ENCODE data around the gene SGCE. TPM values are rescaled to one million over a fixed set of nuclear protein-coding genes. Genes with fewer than 3 reads are reported as not detected.

The SGCE gene
- total RNA-seq, 1 donor from 2014 or later, result 63.8 TPM

DNA sequence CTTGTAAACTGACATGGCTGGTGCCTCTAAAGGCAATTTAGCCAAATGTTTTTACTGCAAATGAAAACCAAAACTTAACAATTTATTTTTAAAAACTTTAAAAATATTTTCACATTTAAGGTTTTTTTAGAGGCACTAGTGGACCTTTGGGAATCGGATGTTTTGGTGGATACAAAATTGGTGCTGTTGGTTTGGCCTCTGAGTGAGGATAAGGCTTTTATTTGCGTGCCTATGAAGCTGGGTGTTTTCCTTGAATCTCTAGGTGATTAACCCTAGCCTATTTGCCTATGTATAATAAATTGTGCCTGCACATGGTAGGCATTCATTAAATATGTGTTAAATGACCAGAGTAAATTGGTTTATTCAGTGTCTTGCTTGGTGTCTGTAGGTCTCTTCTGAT lies 2.9 kb upstream of the SGCE start:
- DNase-seq (ENCODE audit: low read depth, low spot score), result no peak

DNA sequence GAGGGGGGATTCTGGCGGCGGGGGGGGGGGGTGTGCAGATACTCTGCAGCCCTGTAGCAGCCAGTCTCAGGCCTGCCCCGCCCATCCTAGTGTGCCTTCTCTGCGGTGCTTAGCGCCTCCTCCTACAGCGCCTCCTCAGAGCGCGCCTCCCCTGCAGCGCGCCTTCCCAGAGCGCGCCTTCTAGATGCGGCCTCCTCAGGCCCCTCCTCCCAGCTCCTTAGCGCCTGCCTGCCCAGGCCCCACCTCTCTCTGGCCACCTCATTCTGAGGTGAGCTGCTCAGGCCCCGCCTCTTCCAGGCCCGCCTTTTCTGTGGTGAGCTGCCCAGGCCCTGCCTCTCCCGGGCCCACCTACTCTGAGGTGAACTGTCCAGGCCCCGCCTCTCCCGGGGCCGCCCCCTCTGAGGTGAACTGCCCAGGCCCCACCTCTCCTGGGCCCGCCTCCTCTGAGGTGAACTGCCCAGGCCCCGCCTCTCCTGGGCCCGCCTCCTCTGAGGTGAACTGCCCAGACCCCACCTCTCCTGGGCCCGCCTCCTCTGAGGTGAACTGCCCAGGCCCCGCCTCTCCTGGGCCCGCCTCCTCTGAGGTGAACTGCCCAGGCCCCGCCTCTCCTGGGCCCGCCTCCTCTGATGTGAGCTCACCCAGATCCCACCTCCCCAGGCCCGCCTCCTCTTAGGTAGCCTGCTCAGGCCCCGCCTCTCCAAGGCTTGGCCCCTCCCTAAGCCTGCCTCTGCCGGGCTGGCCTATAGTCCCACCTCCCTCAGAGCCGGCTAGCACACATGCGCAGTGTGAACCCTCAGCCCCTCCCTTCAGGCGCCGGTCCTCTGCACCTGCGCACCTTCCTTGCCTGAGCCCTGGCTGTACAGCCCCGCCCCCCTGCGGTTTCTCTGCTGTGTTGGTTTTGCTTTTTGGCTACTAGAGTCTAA lies 2.1 kb upstream of the SGCE start:
- peak; percentile 79 for DNase-seq (ENCODE audit: low read depth, low spot score)

DNA sequence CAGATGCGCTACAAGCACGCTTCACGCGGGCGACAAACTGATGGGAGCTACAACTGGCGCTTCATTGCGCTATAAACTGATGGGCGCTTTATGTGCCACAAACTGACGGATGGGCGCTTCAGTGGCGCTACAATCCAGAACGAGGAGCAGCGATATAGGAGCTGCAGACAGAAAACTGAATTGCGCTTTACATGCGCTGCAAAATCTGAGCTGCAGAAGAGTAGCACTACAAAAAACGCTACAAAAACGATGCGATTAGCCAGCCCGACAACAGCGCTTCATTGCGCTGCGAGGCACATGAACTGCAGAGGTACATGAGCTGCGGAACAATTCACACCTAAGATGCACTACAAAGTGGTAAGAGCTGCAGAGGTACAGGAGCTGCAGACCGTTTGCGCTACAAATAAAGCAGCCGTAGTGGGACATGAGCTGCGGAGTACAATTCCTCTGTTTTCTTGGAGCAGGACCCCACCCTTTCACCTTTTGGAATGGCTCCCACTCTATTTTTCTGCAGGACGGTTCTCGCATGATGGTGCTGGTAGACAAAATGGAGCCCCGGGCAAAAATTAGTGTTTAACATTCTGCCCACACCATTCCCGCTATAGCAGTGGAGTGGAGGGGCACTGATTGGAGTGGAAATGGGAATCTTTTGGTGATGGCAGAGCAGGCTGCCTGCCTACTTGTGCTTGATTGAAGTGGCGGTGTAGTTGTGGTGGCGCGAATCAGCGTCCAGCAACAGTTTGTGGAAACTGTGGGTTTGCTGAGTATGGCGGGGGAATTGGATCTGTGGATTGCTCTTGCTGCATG lies 1.2 kb upstream of the SGCE start:
- no peak for DNase-seq (ENCODE audit: low read depth, low spot score)

DNA sequence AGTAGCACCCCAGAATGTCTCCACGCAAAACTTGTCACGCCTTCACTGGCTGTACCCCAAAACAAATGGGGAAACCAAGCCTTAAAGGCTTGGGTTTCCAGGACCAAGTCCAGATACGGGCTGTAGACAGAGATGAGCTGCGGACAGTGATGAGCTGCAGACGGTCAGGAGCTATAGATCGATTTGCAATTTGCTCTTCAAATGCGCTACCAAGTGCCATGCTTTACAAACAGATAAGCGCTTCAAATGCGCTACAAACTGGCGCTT lies 658 bp upstream of the SGCE start:
- no peak for DNase-seq (ENCODE audit: low read depth, low spot score)

DNA sequence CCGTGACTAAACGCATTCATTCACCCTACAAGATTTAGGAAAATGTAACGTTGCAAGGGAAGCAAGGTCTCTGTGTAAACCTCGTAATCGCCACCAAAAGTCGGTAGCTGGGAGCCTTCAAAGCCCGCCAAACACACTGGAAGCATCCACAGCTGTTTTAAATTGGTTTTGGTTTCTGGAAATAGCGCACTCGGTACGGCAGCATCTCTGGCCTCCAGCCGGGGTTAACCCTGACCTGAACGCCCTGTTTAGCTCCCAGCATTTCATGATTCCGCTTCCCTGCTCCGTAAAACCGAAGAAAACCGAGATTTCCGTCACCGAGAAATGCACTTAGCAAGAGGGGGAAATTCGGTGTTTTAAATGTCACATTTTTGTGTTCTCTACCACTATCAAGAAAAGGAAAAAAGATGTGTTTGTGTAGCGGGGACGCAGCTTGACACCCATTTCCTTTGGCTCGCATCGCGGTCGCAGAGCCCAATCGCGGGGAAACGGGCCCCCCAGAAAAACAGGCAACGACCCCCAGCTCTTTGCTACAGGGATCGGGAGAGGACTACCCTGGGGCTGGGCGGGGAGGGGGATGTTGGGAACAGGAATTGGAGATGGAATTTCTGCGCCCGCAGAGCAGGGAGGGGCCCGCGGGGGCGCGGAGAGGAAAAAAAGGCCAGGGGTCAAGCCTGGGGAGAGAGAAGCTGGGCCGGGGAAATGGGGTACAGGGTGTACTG lies 646 bp downstream of the SGCE start:
- no peak for DNase-seq (ENCODE audit: low read depth, low spot score)

DNA sequence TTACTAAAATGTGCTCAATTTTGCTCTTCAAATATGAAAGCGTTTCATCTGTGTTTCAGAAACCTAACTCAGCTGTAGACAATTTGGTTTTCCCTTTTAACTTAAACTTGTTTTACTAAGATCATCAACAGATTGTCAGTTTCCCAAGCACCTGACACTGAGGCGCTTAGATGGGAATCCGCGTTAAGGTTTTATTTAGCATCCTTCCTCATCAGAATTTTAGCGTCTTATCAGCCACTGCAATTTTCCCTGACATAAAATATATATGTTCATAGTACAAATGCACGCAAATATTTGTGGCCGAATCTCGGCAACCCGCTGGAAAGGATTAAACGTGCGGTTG lies 1.2 kb downstream of the SGCE start:
- DNase-seq (ENCODE audit: low read depth, low spot score), result no peak

DNA sequence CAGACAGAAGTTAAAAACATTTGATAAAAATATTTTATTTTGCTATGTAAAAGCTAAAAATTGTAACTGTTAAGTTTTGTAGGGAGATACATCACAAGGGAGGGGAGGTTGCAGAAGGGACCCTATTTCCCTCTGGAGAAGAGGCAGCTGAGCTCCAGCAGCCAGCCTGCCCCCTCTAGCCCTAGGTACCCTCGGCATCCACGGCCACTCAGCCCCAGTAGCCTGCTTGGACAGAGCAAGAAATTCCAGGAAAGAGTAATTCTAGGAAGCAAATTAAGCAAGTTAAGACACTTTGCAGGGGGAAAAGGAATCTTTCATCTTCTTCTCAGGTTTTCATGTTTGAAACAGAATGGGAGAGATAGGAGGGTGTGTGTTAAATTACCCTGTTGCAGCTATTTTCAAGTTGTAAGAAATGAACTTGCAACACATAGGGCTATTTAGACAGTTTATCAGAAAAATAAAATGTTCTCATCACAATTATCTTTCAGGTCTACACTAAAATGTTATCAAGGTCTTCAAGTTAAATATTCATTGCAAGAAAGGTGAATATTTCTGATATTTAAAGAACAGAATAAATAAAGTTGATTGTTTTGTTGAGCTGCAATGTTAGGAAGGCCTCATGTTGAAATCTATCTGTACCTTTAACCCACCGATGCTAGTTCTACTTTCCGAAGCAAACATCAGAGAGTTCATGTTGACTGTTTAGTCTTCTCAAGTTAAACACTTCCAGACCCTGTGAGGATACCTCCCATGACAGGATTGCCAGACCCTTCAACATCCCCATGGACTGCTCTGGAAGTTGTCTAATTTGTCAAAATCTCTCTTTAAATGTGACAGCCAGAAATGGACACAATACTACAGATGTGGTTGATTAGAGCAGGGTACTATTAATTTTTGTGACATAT lies 5.5 kb downstream of the SGCE start:
- no peak for DNase-seq (ENCODE audit: low read depth, low spot score)

DNA sequence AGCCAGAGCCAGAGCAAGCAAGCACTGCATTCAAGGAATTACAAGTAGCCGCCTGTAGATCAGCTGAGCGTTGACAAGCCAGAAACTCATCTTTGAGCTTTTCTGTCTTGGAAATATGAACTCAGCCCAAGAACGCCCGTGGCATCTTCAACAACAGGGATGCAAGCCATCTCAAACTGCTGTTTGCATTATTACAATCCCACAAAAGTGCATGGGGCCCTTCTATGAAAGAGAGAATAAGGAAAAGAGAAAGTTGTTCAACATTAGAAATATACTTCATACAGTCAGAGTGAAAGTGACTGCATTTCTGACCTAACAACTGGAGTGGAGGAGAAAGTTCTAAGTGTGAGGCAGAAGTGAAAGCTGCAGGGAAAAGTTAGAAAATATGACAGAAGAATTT lies 6.5 kb downstream of the SGCE start:
- DNase-seq (ENCODE audit: low read depth, low spot score), result no peak

DNA sequence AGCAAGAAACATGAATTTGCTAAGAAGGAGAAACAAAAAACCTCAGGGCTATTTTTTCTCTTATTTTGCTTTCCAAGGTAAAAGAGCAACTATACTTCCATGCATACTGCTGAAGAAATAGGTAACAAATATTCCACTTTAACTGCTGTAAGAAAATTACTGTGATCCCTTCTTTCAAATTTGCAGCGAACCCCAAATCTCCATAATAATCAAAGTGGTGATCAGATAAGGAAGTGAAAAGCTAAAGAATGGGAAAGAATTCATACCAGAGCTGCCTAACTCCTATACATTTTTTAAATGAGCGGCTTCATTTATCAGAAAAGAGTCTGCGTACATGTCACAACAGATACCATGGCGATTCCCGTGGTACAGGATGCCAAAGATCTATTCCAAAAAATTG lies 7.2 kb downstream of the SGCE start:
- DNase-seq (ENCODE audit: low read depth, low spot score), result no peak

DNA sequence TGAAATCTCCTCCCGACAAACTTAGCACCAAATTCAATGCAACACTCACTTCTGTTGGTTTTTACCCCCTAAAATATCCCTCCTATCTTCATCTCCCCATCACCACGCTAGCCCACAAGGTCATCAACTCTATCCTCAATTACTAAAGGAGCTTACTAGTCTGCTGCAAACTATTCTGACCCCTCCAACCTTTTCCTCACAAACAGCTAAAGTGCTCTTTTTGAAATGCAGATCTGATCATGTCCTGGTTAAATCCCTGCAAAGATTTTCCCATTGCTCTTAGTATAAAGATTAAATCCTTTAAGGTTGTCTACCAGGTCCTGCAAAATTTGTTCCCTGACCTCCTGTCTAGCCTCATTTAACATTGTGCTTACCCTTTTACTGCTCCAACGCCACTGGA lies 8.6 kb downstream of the SGCE start:
- DNase-seq (ENCODE audit: low read depth, low spot score), result no peak

DNA sequence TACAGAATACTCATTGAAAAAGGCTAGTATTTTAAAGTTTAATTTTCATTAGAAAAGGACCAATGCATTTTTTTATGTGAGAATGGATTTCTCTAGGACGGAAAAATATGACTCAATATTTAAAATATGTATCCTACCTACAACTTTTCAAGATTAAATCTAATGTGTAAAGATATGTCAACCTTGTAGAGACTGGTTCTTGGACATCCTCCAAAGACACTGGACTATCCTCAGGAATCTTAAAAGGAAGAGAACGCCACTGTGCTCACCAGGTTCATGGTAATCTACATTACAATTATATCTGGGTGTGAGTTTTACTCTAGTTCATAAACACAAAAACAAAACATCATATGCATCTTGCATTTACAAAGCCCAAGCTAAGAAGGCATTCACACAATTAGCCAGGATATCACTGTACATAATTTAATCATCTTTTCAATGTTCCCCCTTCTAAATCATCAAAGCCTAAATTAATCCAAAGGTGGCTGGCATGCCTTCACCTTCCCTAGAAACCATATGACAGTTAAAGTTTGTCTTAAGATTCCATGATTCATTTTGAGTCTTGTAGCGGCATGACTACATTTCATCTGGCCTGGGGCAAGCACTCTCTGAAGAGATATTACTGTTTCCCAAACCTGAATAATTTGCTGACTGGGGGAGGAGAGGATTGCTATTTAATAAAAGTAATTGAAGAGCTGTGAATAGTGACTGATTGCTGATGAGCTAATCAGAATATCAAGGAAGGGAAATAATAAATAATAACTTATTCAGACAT lies 12.0 kb downstream of the SGCE start:
- no peak for DNase-seq (ENCODE audit: low read depth, low spot score)

DNA sequence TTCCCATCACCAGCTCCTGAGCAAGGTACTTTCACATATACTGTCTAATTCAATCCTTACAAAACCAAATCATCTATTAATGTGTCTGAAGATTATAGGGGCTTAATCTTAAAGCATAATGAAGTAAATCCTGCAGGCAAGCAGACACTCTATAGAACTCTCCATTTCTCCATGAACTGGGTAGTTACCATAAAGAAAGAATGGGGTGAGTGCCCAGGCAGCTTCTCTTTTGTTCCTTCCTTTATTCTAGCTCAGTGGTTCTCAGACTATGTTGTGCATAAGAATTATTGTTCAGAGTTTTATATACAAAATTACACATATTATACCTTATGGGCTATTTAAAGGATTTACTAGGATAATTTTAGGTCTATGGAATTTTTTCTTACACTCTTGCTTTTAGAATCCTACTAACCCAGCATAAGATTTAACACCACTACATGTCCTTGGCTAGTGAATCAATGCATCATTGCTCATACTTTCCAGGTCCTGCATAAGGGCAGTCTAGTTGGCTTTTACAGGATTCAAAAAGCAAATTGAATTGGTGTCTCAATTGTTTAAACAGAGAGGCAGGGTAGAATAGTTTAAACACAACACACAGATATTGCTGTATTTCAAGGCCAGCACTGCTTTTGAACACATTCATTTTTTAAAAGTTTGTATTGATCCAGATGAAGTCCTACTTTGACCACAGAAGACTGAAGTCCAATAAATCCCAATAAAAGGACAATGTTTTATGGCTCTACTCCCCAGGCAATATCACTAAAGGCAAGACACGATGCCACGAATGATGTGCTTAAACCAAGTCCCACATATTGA lies 12.9 kb downstream of the SGCE start:
- DNase-seq (ENCODE audit: low read depth, low spot score), result no peak

DNA sequence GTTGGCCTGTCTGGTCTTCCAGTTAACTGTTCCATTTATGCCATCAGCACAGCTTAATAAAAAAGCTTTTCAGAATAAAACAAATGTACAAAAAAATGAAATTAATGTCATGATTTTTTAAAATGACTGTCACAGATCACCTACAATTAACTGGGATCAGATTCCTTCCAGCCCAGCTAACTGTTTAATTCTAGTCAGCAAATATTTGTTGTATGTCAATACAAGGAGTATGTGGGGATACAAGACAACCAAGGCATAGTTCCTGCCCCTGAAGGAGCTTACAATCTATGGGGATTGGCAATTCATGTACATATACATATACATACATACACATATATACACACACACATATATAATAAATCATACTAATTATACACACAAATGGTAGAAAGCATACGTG lies 16.5 kb downstream of the SGCE start:
- no peak for DNase-seq (ENCODE audit: low read depth, low spot score)

DNA sequence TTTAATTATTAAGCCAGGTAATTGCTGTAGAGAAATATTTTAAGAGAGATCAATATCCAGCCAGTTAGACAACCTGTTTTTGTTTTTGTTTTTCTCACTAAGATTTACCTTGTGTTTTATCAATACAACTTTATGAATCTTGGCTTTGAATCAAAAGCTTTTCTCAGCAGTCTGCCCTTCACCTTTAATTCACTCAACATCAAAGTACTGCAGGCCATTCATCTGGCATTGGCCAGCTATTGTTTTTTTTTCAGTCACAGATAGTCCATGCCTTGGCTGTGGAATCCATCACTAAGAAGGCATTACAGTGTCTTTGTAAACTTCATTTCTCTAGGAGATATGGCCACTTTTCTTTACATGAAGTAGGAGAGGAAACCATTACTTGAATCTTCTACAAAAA lies 20.2 kb downstream of the SGCE start:
- DNase-seq (ENCODE audit: low read depth, low spot score), result no peak

DNA sequence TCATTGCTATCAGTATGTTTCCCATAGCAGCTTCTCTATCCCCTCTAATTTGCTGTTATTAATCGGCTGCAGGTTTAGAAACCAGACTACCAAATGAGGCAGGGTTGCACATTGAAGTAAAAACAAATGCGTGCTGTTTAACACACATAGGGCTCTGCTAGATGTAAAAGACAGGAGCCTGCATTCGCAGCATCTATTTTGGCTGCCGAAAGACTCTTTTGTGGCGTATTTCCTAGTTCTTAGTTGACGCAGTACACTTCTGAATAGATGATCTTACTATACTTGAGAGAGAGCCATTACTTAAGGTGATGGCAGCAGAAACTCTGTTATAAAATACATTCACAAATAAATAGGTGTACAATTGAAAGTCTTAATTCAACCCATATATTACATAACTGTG lies 21.4 kb downstream of the SGCE start:
- no peak for DNase-seq (ENCODE audit: low read depth, low spot score)

DNA sequence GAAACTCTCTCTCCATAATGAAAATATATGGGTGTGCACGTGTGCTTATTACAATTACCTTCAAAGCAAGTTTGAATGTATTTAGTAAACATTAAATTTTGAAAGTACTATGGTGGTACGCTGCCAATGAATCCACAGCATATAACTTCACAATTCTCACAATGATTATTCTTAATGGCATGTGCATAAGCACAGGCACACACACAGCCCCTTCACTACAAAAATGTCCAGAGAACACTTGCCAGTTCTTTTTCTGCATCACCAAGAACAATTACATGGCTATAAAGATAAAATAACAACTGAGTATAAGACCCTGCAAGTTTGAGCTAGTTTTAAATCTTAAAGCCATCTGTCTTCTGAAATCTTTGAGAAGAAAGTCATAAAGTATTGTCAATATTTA lies 22.2 kb downstream of the SGCE start:
- no peak for DNase-seq (ENCODE audit: low read depth, low spot score)

DNA sequence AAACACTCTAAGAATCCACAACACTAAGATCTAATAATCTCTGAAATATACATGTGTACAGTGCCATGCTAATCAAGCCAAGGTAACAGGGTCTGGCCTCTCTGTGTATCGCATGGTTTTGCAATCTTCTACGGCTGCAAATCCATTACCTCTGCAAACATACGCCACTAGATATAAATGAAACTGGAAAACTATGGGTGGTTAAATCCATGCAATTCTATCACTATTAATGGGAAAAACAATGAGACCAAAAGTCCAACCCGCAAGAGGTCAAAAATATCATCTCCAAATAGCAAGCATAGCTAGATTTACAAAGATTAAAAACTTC lies 23.0 kb downstream of the SGCE start:
- DNase-seq (ENCODE audit: low read depth, low spot score), result no peak

DNA sequence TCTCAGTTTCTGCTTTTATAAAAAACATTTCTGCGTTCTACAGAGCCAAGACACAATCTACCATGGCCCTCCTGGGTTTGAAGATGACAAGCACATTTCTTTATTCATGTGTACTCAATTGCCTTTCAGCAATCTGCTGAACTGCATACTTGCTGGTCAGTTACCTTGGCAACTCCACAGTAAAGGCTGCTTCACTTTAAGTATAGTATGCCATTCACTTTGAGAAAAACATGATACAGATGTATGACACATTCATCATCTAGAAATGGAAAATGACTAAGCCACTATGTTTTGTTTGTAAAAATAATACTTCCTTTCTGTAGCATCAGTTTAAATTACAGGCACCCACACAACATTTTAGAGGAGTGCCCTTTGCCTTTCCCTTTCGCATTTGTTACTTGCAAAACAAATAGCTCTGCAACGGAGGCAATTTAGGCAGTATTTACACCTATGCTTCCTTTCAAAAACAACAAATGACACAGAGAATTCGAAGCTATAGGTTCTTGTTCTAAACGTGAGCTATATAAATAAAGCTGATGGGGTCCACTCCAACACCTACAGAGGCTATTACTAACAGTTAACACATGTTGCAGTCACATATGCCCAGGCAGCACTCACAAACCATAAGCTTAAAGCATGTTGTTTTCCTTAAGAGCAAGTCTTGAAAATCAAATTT lies 23.5 kb downstream of the SGCE start:
- DNase-seq (ENCODE audit: low read depth, low spot score), result peak; percentile 72

DNA sequence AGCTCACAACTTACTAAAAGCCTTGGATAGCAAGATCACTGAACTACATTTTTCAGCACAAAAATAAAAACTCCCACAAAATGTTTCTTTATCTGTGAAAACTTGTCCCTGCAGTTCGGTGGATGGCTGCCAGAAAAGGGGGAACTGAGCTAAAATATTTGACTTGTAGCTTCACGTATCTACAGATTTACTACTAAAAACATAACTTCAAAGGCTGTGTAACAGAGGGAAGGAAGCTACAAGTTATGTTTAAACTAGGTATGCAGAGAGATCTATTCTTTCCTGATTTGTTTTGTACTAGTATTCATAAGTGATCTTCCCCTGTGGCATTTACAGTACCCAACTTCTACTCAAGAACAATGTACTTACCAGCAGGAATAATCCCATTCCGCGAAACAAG lies 25.1 kb downstream of the SGCE start:
- no peak for DNase-seq (ENCODE audit: low read depth, low spot score)

All from pulmonary artery endothelial cell (primary cell).